GM23338 (cell line): Measurements from ENCODE around the gene OBSCN. TPM values are rescaled to one million over a fixed set of nuclear protein-coding genes. Genes with fewer than 3 reads are reported as not detected.

Experiments
- ATAC-seq: fragments of 200-7000 bp; cut with Tn5 transposase; 3 replicates; pipeline ENCODE4 v1.9.1; 2020
- DNase-seq: peaks from one replicate; pipeline ENCODE4 v3.0.0-alpha.2; 2015; ENCODE audit warnings: low spot score
- H2AFZ ChIP-seq: fragments of 200-600 bp; sonication (generic); 2 replicates; pipeline ENCODE4 v1.8.0; 2016; ENCODE audit warnings: antibody characterized with exemption, mild to moderate bottlenecking, moderate library complexity
- H3F3A ChIP-seq: fragments of 200-600 bp; sonication (generic); replicated peaks from 2 replicates; pipeline ENCODE4 v1.8.0; 2017; ENCODE audit warnings: antibody characterized with exemption, mixed run types, low read depth
- H3K27ac ChIP-seq: fragments of 200-600 bp; sonication (generic); 2 replicates; pipeline ENCODE4 v1.6.1; 2016; ENCODE audit warnings: low read depth
- H3K27me3 ChIP-seq: fragments of 200-600 bp; sonication (generic); 2 replicates; pipeline ENCODE4 v1.8.0; 2016; ENCODE audit warnings: mild to moderate bottlenecking, mixed run types, moderate library complexity; ENCODE audit not compliant: insufficient read depth
- H3K36me3 ChIP-seq: fragments of 200-600 bp; sonication (generic); 2 replicates; pipeline ENCODE4 v1.8.0; 2016; ENCODE audit warnings: mild to moderate bottlenecking; ENCODE audit not compliant: insufficient read depth
- H3K4me1 ChIP-seq: fragments of 200-600 bp; sonication (generic); 2 replicates; pipeline ENCODE4 v1.8.0; 2016; ENCODE audit warnings: mild to moderate bottlenecking, moderate library complexity; ENCODE audit not compliant: insufficient read depth
- H3K4me2 ChIP-seq: fragments of 200-600 bp; sonication (generic); 2 replicates; pipeline ENCODE4 v1.7.1; 2017; ENCODE audit warnings: mixed run types
- H3K4me3 ChIP-seq: fragments of 200-600 bp; sonication (generic); 2 replicates; pipeline ENCODE4 v1.6.1; 2016; ENCODE audit warnings: mixed run types
- H3K79me2 ChIP-seq: fragments of 200-600 bp; sonication (generic); replicated peaks from 2 replicates; pipeline ENCODE4 v1.8.0; 2017; ENCODE audit warnings: mild to moderate bottlenecking; ENCODE audit not compliant: insufficient read depth
- H3K9me2 ChIP-seq: fragments of 200-600 bp; sonication (generic); 2 replicates; pipeline ENCODE4 v1.8.0; 2017; ENCODE audit not compliant: insufficient read depth
- H4K20me1 ChIP-seq: fragments of 200-600 bp; sonication (generic); replicated peaks from 2 replicates; pipeline ENCODE4 v1.8.0; 2017; ENCODE audit warnings: mild to moderate bottlenecking; ENCODE audit not compliant: insufficient read depth
- H3K27ac Mint-ChIP-seq: 2 replicates; pipeline ENCODE4 v1.8.0; 2020; ENCODE audit warnings: inconsistent platforms, mild to moderate bottlenecking, moderate library complexity, mixed read lengths
- H3K27me3 Mint-ChIP-seq: 3 replicates; pipeline ENCODE4 v1.8.0; 2022; ENCODE audit warnings: low read depth, mild to moderate bottlenecking, moderate library complexity, mixed read lengths, inconsistent platforms; ENCODE audit not compliant: insufficient read depth, poor library complexity
- H3K36me3 Mint-ChIP-seq: 3 replicates; pipeline ENCODE4 v1.8.0; 2021; ENCODE audit warnings: low read depth, mild to moderate bottlenecking, inconsistent platforms, moderate library complexity, mixed read lengths
- H3K4me1 Mint-ChIP-seq: 3 replicates; pipeline ENCODE4 v1.8.0; 2020; ENCODE audit warnings: mild to moderate bottlenecking, inconsistent platforms, mixed read lengths
- H3K4me3 Mint-ChIP-seq: 3 replicates; pipeline ENCODE4 v1.8.0; 2021; ENCODE audit warnings: moderate library complexity, mild to moderate bottlenecking, inconsistent platforms, mixed read lengths
- H3K9me3 Mint-ChIP-seq: 3 replicates; pipeline ENCODE4 v1.8.0; 2020; ENCODE audit warnings: moderate library complexity, mild to moderate bottlenecking, inconsistent platforms, mixed read lengths
- CREB1 ChIP-seq: fragments of 250-450 bp; sonication (Bioruptor Pico); IDR thresholded peaks from 2 replicates; pipeline ENCODE4 v1.5.0; 2020; ENCODE audit warnings: low read depth, mild to moderate bottlenecking, moderate library complexity
- EZH2 ChIP-seq: fragments of 200-600 bp; sonication (generic); IDR thresholded peaks from one replicate; pipeline ENCODE4 v1.8.0; 2017; ENCODE audit warnings: antibody characterized with exemption, mild to moderate bottlenecking, low read depth; ENCODE audit not compliant: unreplicated experiment
- EZH2phosphoT487 ChIP-seq: fragments of 200-600 bp; sonication (generic); IDR thresholded peaks from one replicate; pipeline ENCODE4 v1.8.1; 2018; ENCODE audit warnings: antibody characterized with exemption; ENCODE audit not compliant: unreplicated experiment
- NANOG ChIP-seq: IDR thresholded peaks from 2 replicates; pipeline ENCODE4 v1.6.1; 2016; ENCODE audit warnings: antibody characterized with exemption, borderline replicate concordance
- POLR2AphosphoS5 ChIP-seq: IDR thresholded peaks from 2 replicates; pipeline ENCODE4 v1.6.1; 2016; ENCODE audit warnings: antibody characterized with exemption, low read depth
- STAT1 ChIP-seq: IDR thresholded peaks from one replicate; pipeline ENCODE4 v1.6.1; 2016; ENCODE audit warnings: antibody characterized with exemption; ENCODE audit not compliant: unreplicated experiment
- ZNF114 ChIP-seq: fragments of 250-450 bp; sonication (Bioruptor Pico); IDR thresholded peaks from 2 replicates; pipeline ENCODE4 v1.5.0; 2020; ENCODE audit warnings: mild to moderate bottlenecking, moderate library complexity
- ZNF331 ChIP-seq: fragments of 250-450 bp; sonication (Bioruptor Pico); IDR thresholded peaks from 2 replicates; pipeline ENCODE4 v1.5.0; 2020; ENCODE audit warnings: low read depth, mild to moderate bottlenecking, moderate library complexity
- polyA plus RNA-seq: library from polyadenylated mRNA; unstranded; fragments of >200 nt; fragmentation: Nextera tagmentation; extraction: Ambion mirVana; gene quantifications from 2 replicates; pipeline ENCODE4 v1.2.1, GENCODE V29; 2016
- total RNA-seq: library from RNA; depleted of rRNA; stranded (reverse); fragments of >200 nt; shearing (Covaris generic); gene quantifications from 2 replicates; pipeline ENCODE4 v1.2.3, GENCODE V29; 2014
- TF ChIP-seq, protein P1 (sequence below): fragments of 250-450 bp; sonication (Bioruptor Pico); IDR thresholded peaks from 2 replicates; pipeline ENCODE4 v1.5.0; 2020; ENCODE audit warnings: mild to moderate bottlenecking, moderate library complexity
- TF ChIP-seq, protein P2 (sequence below), 2 experiments: fragments of 200-600 bp in 1 of 2; sonication (generic) in 1 of 2; conservative IDR thresholded peaks; 2 replicates each; pipeline versions ENCODE4 v1.5.1 to v1.6.1; 2016 to 2017; ENCODE audit warnings: antibody characterized with exemption in 2 of 2, low read depth in 2 of 2, mild to moderate bottlenecking in 2 of 2, moderate library complexity in 1 of 2

Gene OBSCN
- total and polyA plus RNA-seq, 2 experiments from 2014 or later, result 8.4 to 38.5 TPM

GRCh38 chr1:228213917-228214808, 6.3 kb downstream of the OBSCN start:
- peaks cover 3% of the 10 kb centered on the region; the same call in 1 of the 3 replicates for H3K9me3 Mint-ChIP-seq
- Histone ChIP-seq H3K36me3 (0 out of 2 replicates have a peak, but pooled peaks cover 7% of the 10 kb centered on the region), H3K4me1 (no peaks in the 10 kb centered on the region), H4K20me1 (peaks cover 8% of the 10 kb centered on the region), H3K4me3 (peak overlapping the region; percentile 55), H3K79me2 (no peaks in the 10 kb centered on the region), H3K9me2 (no peaks in the 10 kb centered on the region), H3K27ac (no peak overlapping the region), H3K4me2 (peak overlapping the region; percentile 78), H3K27me3 (peaks cover 18% of the 10 kb centered on the region), H2AFZ (no peak overlapping the region), H3F3A (no peaks in the 10 kb centered on the region)
- peaks cover 24% of the 10 kb centered on the region for H3K36me3 Mint-ChIP-seq
- 0 out of 3 replicates have a peak, but pooled peaks cover 3% of the 10 kb centered on the region for H3K4me1 Mint-ChIP-seq
- no peak overlapping the region; the same call in 1 of the 2 replicates for H3K27ac Mint-ChIP-seq
- H3K4me3 Mint-ChIP-seq, result peak overlapping the region; percentile 89
- DNase-seq, result no peak
- ATAC-seq, result peak; percentile 16
- peaks cover 20% of the 10 kb centered on the region for H3K27me3 Mint-ChIP-seq
- TF ChIP-seq ZNF331 (no peak), POLR2AphosphoS5 (no peak), EZH2 (no peak)

GRCh38 chr1:228214921-228215662, 7.2 kb downstream of the OBSCN start:
- no peak overlapping the region for H3K4me2 ChIP-seq
- H3K4me3 Mint-ChIP-seq, result peak overlapping the region; percentile 89
- 0 out of 3 replicates have a peak, but pooled peaks cover 3% of the 10 kb centered on the region for H3K4me1 Mint-ChIP-seq
- TF ChIP-seq CREB1 (no peak), ZNF114 (CRISPR knock-in tag) (no peak), POLR2AphosphoS5 (no peak), EZH2phosphoT487 (no peak), STAT1 (no peak), EZH2 (no peak), NANOG (no peak)
- TF ChIP-seq, protein P1, sequence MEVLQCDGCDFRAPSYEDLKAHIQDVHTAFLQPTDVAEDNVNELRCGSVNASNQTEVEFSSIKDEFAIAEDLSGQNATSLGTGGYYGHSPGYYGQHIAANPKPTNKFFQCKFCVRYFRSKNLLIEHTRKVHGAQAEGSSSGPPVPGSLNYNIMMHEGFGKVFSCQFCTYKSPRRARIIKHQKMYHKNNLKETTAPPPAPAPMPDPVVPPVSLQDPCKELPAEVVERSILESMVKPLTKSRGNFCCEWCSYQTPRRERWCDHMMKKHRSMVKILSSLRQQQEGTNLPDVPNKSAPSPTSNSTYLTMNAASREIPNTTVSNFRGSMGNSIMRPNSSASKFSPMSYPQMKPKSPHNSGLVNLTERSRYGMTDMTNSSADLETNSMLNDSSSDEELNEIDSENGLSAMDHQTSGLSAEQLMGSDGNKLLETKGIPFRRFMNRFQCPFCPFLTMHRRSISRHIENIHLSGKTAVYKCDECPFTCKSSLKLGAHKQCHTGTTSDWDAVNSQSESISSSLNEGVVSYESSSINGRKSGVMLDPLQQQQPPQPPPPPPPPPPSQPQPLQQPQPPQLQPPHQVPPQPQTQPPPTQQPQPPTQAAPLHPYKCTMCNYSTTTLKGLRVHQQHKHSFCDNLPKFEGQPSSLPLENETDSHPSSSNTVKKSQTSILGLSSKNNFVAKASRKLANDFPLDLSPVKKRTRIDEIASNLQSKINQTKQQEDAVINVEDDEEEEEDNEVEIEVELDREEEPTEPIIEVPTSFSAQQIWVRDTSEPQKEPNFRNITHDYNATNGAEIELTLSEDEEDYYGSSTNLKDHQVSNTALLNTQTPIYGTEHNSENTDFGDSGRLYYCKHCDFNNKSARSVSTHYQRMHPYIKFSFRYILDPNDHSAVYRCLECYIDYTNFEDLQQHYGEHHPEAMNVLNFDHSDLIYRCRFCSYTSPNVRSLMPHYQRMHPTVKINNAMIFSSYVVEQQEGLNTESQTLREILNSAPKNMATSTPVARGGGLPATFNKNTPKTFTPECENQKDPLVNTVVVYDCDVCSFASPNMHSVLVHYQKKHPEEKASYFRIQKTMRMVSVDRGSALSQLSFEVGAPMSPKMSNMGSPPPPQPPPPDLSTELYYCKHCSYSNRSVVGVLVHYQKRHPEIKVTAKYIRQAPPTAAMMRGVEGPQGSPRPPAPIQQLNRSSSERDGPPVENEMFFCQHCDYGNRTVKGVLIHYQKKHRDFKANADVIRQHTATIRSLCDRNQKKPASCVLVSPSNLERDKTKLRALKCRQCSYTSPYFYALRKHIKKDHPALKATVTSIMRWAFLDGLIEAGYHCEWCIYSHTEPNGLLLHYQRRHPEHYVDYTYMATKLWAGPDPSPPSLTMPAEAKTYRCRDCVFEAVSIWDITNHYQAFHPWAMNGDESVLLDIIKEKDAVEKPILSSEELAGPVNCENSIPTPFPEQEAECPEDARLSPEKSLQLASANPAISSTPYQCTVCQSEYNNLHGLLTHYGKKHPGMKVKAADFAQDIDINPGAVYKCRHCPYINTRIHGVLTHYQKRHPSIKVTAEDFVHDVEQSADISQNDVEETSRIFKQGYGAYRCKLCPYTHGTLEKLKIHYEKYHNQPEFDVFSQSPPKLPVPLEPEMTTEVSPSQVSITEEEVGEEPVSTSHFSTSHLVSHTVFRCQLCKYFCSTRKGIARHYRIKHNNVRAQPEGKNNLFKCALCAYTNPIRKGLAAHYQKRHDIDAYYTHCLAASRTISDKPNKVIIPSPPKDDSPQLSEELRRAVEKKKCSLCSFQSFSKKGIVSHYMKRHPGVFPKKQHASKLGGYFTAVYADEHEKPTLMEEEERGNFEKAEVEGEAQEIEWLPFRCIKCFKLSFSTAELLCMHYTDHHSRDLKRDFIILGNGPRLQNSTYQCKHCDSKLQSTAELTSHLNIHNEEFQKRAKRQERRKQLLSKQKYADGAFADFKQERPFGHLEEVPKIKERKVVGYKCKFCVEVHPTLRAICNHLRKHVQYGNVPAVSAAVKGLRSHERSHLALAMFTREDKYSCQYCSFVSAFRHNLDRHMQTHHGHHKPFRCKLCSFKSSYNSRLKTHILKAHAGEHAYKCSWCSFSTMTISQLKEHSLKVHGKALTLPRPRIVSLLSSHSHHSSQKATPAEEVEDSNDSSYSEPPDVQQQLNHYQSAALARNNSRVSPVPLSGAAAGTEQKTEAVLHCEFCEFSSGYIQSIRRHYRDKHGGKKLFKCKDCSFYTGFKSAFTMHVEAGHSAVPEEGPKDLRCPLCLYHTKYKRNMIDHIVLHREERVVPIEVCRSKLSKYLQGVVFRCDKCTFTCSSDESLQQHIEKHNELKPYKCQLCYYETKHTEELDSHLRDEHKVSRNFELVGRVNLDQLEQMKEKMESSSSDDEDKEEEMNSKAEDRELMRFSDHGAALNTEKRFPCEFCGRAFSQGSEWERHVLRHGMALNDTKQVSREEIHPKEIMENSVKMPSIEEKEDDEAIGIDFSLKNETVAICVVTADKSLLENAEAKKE, result no peak
- TF ChIP-seq, protein P2, sequence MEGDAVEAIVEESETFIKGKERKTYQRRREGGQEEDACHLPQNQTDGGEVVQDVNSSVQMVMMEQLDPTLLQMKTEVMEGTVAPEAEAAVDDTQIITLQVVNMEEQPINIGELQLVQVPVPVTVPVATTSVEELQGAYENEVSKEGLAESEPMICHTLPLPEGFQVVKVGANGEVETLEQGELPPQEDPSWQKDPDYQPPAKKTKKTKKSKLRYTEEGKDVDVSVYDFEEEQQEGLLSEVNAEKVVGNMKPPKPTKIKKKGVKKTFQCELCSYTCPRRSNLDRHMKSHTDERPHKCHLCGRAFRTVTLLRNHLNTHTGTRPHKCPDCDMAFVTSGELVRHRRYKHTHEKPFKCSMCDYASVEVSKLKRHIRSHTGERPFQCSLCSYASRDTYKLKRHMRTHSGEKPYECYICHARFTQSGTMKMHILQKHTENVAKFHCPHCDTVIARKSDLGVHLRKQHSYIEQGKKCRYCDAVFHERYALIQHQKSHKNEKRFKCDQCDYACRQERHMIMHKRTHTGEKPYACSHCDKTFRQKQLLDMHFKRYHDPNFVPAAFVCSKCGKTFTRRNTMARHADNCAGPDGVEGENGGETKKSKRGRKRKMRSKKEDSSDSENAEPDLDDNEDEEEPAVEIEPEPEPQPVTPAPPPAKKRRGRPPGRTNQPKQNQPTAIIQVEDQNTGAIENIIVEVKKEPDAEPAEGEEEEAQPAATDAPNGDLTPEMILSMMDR (conservative IDR thresholded peaks at IDR 0.05; ENCODE audit: low read depth in 2 of 2), result no peak

More at GRCh38 chr1:228214921-228215662, 7.2 kb downstream of the OBSCN start:
- Mint-ChIP-seq H3K27me3 (peaks cover 15% of the 10 kb centered on the region), H3K27ac (no peak overlapping the region), H3K36me3 (peaks cover 31% of the 10 kb centered on the region), H3K9me3 (peaks cover 3% of the 10 kb centered on the region; the same call in 1 of the 3 replicates)
- no peak overlapping the region for H3K27ac ChIP-seq
- no peaks in the 10 kb centered on the region for H3K9me2 ChIP-seq
- H3K36me3 ChIP-seq, result 0 out of 2 replicates have a peak, but pooled peaks cover 7% of the 10 kb centered on the region
- DNase-seq, result no peak
- no peaks in the 10 kb centered on the region for H3F3A ChIP-seq
- ATAC-seq, result no peak
- no peaks in the 10 kb centered on the region for H3K79me2 ChIP-seq
- H3K27me3 ChIP-seq, result peaks cover 18% of the 10 kb centered on the region
- no peak overlapping the region for H2AFZ ChIP-seq
- no peak overlapping the region for H3K4me3 ChIP-seq
- H3K4me1 ChIP-seq, result no peaks in the 10 kb centered on the region
- H4K20me1 ChIP-seq, result peaks cover 8% of the 10 kb centered on the region
